ENCODE data around the gene ST6GALNAC2. TPM values are rescaled to one million over a fixed set of nuclear protein-coding genes. Genes with fewer than 3 reads are reported as not detected.
"Not testable (repeated sequence)": the region's sequence is repeated elsewhere in the genome, so short reads cannot be mapped to it uniquely, and the experiment has no call there.

The ST6GALNAC2 gene
- total RNA-seq, 1 experiment from 2014 or later = 0.84 TPM

- Histone ChIP-seq H3K27me3 (replicated peaks) (no peaks in the 10 kb centered on the region), H3K27ac (peak overlapping the region; percentile 23), H3K9me3 (replicated peaks) (no peaks in the 10 kb centered on the region), H3K36me3 (peaks cover 65% of the 10 kb centered on the region), H3K4me1 (replicated peaks) (peaks cover 59% of the 10 kb centered on the region), H3K4me3 (no peak overlapping the region)
- no peak for DNase-seq (ENCODE audit: low read depth in 1 of 2, low spot score in 2 of 2)
Observed at GRCh38 chr17:76560877-76561221, 24.8 kb downstream of the ST6GALNAC2 start.

GRCh38 chr17:76560036-76560876 is 25.4 kb downstream of the ST6GALNAC2 start:
- no peak for DNase-seq (ENCODE audit: low read depth in 1 of 2, low spot score in 2 of 2)
- H3K27ac ChIP-seq = peak overlapping the region; percentile 23
- peaks cover 59% of the 10 kb centered on the region for H3K36me3 ChIP-seq
- peaks cover 59% of the 10 kb centered on the region for H3K4me1 ChIP-seq (replicated peaks)
- H3K4me3 ChIP-seq = no peak overlapping the region
- no peaks in the 10 kb centered on the region for H3K9me3 ChIP-seq (replicated peaks)
- H3K27me3 ChIP-seq (replicated peaks) = no peaks in the 10 kb centered on the region

- Histone ChIP-seq H3K4me1 (replicated peaks) (peaks cover 59% of the 10 kb centered on the region), H3K36me3 (peaks cover 56% of the 10 kb centered on the region)
- not testable (repeated sequence) for H3K27me3 ChIP-seq (replicated peaks); DNase-seq (ENCODE audit: low read depth in 1 of 2, low spot score in 2 of 2); H3K9me3 ChIP-seq (replicated peaks); H3K4me3 ChIP-seq; H3K27ac ChIP-seq
Observed at GRCh38 chr17:76559460-76559859, 26.2 kb downstream of the ST6GALNAC2 start.

- no peaks in the 10 kb centered on the region for H3K27me3 ChIP-seq (replicated peaks)
- H3K4me3 ChIP-seq = peak overlapping the region; percentile 59
- peaks cover 59% of the 10 kb centered on the region for H3K4me1 ChIP-seq (replicated peaks)
- H3K9me3 ChIP-seq (replicated peaks) = no peaks in the 10 kb centered on the region
- H3K27ac ChIP-seq = peak overlapping the region; percentile 54
- DNase-seq (ENCODE audit: low read depth in 1 of 2, low spot score in 2 of 2) = peak in 1 of 2 experiments; percentile 61
- H3K36me3 ChIP-seq = peaks cover 53% of the 10 kb centered on the region
Observed at GRCh38 chr17:76558198-76559095, 27.2 kb downstream of the ST6GALNAC2 start.

GRCh38 chr17:76557368-76558197 is 28.1 kb downstream of the ST6GALNAC2 start:
- H3K27me3 ChIP-seq (replicated peaks) = no peaks in the 10 kb centered on the region
- H3K9me3 ChIP-seq (replicated peaks) = no peaks in the 10 kb centered on the region
- peak; percentile 99 for DNase-seq (ENCODE audit: low read depth in 1 of 2, low spot score in 2 of 2)
- peak overlapping the region; percentile 54 for H3K27ac ChIP-seq
- peak overlapping the region; percentile 59 for H3K4me3 ChIP-seq
- H3K4me1 ChIP-seq (replicated peaks) = peaks cover 50% of the 10 kb centered on the region
- H3K36me3 ChIP-seq = peaks cover 46% of the 10 kb centered on the region

- Histone ChIP-seq H3K27me3 (replicated peaks) (no peaks in the 10 kb centered on the region), H3K4me1 (replicated peaks) (peaks cover 43% of the 10 kb centered on the region), H3K27ac (peak overlapping the region; percentile 54), H3K9me3 (replicated peaks) (no peaks in the 10 kb centered on the region), H3K4me3 (peak overlapping the region; percentile 59), H3K36me3 (peaks cover 42% of the 10 kb centered on the region)
- DNase-seq (ENCODE audit: low read depth in 1 of 2, low spot score in 2 of 2) = peak in 1 of 2 experiments; percentile 47
Observed at GRCh38 chr17:76556765-76557367, 28.8 kb downstream of the ST6GALNAC2 start.

- peaks cover 15% of the 10 kb centered on the region for H3K36me3 ChIP-seq
- DNase-seq (ENCODE audit: low read depth in 1 of 2, low spot score in 2 of 2) = no peak
- no peak overlapping the region for H3K27ac ChIP-seq
- no peak overlapping the region for H3K4me3 ChIP-seq
- H3K4me1 ChIP-seq (replicated peaks) = peaks cover 16% of the 10 kb centered on the region
- H3K27me3 ChIP-seq (replicated peaks) = no peaks in the 10 kb centered on the region
- no peaks in the 10 kb centered on the region for H3K9me3 ChIP-seq (replicated peaks)
Observed at GRCh38 chr17:76554131-76554530, 31.5 kb downstream of the ST6GALNAC2 start.

- no peak overlapping the region for H3K27ac ChIP-seq
Observed at GRCh38 chr17:76553178-76553908, 32.3 kb downstream of the ST6GALNAC2 start.

GRCh38 chr17:76551685-76552084 is 34.0 kb downstream of the ST6GALNAC2 start:
- H3K27me3 ChIP-seq (replicated peaks) = no peaks in the 10 kb centered on the region
- peaks cover 15% of the 10 kb centered on the region for H3K4me1 ChIP-seq (replicated peaks)
- no peaks in the 10 kb centered on the region for H3K9me3 ChIP-seq (replicated peaks)
- no peaks in the 10 kb centered on the region for H3K36me3 ChIP-seq
- no peak overlapping the region for H3K27ac ChIP-seq
- DNase-seq (ENCODE audit: low read depth in 1 of 2, low spot score in 2 of 2) = no peak
- H3K4me3 ChIP-seq = no peak overlapping the region

More at GRCh38 chr17:76553178-76553908, 32.3 kb downstream of the ST6GALNAC2 start:
- no peak for DNase-seq (ENCODE audit: low read depth in 1 of 2, low spot score in 2 of 2)
- Histone ChIP-seq H3K4me3 (no peak overlapping the region), H3K36me3 (peaks cover 7% of the 10 kb centered on the region), H3K9me3 (replicated peaks) (no peaks in the 10 kb centered on the region), H3K27me3 (replicated peaks) (no peaks in the 10 kb centered on the region), H3K4me1 (replicated peaks) (peaks cover 8% of the 10 kb centered on the region)

- no peak overlapping the region for H3K4me3 ChIP-seq
- no peak for DNase-seq (ENCODE audit: low read depth in 1 of 2, low spot score in 2 of 2)
- H3K9me3 ChIP-seq (replicated peaks) = no peaks in the 10 kb centered on the region
- peaks cover 19% of the 10 kb centered on the region for H3K4me1 ChIP-seq (replicated peaks)
- H3K27me3 ChIP-seq (replicated peaks) = no peaks in the 10 kb centered on the region
- H3K27ac ChIP-seq = no peak overlapping the region
- H3K36me3 ChIP-seq = no peaks in the 10 kb centered on the region
Observed at GRCh38 chr17:76550712-76551615, 34.7 kb downstream of the ST6GALNAC2 start.

GRCh38 chr17:76549539-76549938 is 36.1 kb downstream of the ST6GALNAC2 start:
- H3K4me1 ChIP-seq (replicated peaks) = peaks cover 25% of the 10 kb centered on the region
- no peaks in the 10 kb centered on the region for H3K9me3 ChIP-seq (replicated peaks)
- H3K36me3 ChIP-seq = no peaks in the 10 kb centered on the region
- no peaks in the 10 kb centered on the region for H3K27me3 ChIP-seq (replicated peaks)
- DNase-seq (ENCODE audit: low read depth in 1 of 2, low spot score in 2 of 2) = no peak
- H3K27ac ChIP-seq = no peak overlapping the region
- H3K4me3 ChIP-seq = no peak overlapping the region

- Histone ChIP-seq H3K36me3 (no peaks in the 10 kb centered on the region), H3K4me3 (no peak overlapping the region), H3K9me3 (replicated peaks) (no peaks in the 10 kb centered on the region), H3K27ac (no peak overlapping the region), H3K4me1 (replicated peaks) (peaks cover 25% of the 10 kb centered on the region), H3K27me3 (replicated peaks) (no peaks in the 10 kb centered on the region)
- no peak for DNase-seq (ENCODE audit: low read depth in 1 of 2, low spot score in 2 of 2)
Observed at GRCh38 chr17:76549215-76549518, 36.5 kb downstream of the ST6GALNAC2 start.
